ENCODE data around the gene MAP3K6.

MAP3K6 gene

DNA sequence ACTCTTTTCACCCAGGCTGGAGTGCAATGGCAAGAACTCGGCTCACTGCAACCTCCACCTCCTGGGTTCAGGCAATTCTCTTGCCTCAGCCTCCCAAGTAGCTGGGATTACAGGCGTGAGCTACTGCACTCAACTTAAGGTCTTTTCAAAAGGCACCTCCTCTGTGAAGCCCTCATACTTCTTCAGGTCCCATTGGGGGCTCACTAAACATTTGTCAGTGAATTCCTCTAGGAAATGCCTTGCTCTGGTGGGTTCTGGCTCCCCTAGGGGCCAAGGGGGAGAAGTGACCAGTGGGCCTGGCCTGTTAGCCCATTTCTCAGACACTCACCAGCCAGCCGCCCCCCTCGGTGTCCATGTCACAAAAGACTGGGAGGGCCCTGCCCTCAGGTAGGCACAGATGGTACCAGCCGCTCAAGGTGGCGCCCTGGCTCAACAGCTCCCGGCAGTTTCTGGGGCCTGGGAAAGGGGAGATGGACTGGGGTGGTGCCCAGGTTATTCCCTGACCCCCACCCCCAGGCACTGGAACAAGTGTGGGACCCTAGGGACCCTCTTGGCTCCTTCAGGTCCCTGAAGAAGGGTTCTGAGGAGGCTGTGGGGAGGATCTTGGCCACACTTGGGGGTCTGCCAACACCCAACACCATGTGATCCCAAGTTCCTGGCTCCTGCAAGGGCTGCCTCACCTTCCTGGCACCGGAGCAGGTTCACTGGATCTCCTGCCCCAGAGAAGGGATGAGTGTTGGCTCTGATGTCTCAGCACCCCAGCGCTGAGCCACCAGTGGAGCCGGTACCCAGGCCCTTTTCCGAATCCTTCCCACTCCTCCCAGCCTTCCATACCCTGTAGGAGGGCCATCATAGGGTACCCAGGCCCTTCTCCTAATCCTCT, 6.3 kb upstream of the MAP3K6 start:
- no peak for DNase-seq

DNA sequence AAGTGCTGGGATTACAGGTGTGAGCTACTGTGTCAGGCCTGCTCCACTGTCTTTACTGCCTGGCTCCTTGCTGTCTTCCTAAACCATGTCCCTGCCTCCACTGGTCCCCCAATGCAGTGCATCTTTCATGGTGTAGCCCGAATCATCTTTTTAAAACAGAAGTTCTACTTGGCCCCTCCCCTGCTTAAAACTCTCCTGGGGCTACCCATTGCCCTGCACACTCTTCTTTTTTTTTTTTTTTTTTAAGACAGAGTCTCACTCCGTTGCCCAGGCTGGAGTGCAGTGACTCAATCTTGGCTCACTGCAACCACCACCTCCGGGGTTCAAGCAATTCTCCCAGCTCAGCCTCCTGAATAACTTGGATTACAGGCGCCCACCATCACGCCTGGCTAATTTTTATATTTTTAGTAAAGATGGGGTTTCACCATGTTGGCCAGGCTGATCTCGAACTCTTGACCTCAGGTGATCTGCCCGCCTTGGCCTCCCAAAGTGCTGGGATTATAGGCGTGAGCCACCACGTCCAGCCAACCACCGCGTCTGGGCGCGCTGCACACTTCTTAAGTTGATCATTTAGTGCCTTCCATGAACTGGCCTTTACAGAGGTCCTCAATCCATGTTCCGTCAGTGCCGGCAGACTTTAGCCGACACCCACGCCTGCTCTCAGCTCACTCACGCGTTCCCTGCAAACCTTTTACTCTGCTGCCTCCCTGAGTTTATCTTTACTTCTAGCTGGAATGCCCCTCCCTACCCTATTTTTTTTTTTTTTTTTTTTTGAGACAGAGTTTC, 5.5 kb upstream of the MAP3K6 start:
- no peak for DNase-seq

DNA sequence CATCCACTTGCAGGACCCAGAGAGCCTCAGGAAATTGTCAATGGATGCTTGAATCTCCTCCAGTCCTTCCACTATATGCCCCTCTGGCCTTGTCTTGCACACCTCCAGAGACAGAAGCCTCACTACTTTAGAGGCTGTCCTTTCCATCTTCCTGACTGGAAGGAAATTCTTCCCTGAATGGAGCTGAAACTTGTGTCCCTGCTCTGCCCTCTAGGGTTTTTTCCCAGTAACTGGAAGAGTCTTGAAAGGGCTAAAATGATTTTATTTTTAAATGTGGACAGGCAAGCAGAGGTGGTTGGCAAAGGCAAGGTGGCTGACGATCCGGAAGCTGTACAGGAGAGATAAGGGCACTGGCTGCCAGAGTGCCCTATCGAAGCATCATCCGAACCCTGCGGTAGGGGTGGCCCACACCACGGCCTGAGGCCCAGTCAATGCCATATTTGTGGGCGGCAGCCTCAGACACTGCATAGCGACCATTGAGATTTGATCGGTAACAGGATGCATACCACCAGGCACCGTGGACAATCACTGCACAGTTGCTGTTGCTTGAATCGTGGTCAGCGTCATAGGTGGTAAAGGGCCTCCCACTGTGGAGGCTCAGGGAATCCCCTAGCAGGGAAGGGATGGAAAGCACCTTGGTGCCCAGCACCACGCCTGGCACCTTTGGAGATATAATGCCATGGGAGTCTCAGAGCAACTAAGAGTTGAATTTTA, 2.3 kb upstream of the MAP3K6 start:
- DNase-seq = no peak

DNA sequence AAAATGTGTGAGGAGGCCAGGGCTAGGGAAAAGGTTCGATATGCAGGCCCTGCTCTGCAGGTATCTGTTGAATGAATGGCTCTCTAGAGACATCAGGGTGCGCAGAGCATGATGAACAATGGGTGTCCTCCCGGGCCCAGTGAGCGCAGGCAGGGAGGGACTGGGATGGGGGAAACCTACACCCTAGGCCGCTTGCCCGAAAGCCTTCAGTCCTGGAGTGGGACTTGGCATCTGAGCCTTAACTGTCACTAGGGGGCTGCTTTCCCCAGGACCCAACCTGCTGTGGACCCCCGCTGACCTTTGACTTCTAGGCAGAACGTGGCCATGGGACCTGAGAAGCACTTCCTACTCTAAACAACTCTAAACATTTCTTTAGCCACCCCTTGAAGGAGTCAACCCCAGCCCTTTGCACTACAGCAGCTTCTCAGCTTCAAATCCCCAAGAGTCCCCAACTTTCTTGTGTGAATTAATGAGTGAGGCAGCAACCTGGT, 444 bp upstream of the MAP3K6 start:
- no peak for DNase-seq

DNA sequence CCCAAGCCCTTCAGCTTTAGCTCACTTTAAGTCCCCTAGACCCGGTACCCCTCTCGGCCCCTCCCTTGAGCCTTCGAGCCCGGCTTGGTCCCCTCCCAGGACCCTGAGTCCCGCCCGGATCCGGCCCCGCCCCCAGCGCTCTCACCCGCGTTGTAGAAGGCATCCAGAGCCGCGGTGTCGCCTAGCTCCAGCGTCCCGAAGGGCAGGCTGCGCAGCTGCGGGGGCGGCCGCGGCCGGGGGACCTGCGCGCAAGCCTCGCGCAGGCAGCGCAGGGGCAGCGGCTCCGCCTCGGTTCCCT, 699 bp downstream of the MAP3K6 start:
- DNase-seq = peak; percentile 80

DNA sequence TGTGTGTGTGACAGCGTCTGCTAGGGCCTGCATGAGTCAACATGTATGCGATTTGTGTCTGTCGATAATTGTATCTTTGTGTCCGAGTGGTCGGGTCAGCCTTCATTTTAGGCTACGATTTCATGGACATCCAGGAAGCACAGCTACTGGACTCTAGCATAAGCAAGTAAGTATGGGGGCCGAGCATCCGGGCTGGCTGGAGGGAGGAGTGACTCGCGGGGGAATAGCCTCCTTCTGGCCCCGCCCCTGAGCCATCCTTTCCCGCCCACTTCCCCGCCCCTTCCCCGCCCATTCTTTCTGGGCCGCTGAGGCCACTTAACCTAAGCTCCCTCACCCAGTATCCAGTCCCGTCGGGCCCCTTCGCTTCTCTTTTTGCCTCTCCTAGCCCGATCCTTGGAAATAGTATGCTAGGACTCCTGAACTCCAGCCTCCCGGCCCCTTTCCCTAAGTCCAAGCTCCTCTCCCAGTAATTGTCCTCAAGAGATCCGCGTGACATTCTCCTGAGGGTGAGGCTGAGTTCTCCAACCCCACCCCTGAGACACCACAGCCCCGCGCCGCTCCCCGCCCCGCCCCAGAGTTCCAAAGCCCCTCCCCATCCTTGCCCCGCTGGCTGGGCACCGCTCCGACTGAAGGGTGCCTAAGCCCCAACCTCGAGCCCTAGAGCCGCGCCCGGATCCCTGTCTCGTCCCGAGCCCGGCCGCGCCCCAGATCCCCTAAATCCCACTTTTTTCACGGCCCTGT, 1.2 kb downstream of the MAP3K6 start:
- peak; percentile 76 for DNase-seq

DNA sequence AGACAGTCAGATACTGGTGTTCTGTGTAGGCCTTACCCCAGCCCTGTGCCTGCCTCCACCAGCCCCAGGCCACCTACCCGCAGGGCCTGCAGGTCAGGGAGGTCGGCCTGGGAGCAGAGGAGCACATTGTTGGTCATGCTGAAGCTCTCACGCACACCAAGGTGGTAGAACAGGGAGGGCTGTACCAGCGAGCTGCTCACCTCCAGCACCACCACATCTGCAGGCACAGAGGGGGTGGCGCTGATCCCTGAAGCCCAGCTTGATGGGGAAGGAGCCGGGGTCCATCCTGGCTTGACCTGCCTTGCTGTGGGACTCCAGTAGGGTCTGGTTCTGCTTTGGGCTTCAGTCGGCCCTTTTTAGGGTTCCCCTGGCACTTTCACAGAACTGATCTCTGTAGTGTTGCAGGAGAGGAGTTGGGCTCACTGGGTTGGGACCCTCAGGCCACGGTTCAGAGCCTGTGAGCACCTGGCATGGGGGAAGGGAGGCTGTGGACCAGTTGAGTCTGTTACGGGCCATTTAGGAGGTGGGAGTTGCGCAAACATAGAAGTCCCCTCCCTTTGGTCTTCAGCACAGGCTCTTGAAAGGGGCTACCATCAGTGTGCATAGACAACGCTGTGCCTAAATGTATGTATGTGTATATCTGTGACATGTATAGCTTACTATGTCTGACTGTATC, 1.9 kb downstream of the MAP3K6 start:
- DNase-seq = no peak

DNA sequence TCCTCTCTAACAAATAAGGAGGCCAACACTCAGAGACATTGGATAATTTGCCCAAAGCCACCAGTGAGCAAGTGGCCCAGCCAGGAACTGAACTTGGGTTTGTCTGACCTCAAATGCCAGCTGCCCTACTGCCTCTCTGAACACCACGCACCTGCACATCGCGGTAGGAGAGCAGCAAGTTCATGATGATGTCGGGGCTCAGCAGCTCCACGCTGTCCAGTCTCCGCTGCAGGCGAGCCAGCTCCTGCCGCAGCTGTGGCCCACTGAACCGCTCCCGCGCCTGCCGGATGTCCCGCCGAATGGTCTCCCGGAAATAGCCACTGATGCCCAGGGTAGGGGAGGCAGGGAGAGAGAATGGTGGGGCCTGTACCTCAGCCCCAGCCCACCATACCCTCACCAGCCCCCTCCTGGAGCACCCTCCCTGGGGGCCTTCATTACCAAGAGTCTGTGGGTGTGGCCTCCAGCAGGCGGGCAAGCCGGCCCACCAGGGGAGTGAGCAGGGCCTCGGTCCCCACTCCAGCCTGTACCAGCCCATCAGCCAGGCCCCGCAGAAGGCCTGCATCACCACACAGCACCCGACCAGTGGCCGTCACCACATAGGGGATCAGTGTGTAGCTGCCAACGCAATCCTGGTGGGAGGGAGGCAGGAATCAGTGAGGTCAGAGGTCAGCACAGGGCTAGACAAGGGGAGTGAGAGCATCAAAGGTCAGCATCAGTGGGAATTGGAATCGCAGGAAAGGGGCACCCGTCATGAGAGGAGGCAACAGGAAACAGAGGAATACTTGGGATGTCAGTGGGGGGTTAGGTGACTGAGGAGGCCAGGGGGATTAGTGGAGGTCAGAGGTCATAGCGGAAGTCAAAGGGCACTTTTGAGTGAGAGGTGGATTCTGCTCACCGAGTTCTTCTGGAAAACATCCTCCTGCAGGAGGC, 2.7 kb downstream of the MAP3K6 start:
- DNase-seq = no peak

DNA sequence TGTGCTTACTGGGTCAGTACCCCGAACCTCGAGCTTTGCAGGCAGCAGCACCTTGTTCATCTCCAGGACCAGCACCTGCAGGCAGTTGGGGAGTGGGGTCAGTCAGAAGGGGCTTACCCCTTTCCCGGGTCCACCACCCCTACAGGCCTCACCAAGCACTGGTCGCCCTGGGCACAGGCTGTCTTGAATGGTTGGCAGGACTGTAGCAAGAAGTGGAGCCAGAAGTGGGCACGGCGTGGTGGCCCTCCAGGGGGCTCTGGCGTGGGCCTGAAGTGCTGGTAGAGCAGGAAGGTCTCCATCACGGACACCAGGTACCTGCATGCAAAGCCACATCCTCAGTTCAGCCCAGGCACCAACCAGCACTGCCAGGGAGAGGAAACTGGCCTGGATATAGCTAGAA, 5.2 kb downstream of the MAP3K6 start:
- no peak for DNase-seq

DNA sequence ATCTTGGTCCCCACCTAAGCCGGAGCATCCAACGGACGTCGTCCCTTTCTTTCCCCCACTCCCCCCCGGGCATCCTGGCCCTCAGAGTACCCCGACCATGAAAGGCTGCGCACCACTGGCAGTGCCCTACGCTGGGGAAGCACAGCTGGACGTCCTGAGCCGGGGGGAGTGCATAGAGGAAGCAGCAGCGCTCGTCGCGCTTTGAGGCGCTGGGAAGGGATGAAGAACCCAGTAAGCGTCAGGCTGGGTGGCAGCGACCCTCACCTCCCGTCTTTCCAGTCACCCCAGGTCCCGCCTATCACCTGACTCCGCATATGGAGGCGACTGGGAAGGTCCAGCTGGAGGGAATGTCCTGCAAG, 5.7 kb downstream of the MAP3K6 start:
- DNase-seq = no peak

DNA sequence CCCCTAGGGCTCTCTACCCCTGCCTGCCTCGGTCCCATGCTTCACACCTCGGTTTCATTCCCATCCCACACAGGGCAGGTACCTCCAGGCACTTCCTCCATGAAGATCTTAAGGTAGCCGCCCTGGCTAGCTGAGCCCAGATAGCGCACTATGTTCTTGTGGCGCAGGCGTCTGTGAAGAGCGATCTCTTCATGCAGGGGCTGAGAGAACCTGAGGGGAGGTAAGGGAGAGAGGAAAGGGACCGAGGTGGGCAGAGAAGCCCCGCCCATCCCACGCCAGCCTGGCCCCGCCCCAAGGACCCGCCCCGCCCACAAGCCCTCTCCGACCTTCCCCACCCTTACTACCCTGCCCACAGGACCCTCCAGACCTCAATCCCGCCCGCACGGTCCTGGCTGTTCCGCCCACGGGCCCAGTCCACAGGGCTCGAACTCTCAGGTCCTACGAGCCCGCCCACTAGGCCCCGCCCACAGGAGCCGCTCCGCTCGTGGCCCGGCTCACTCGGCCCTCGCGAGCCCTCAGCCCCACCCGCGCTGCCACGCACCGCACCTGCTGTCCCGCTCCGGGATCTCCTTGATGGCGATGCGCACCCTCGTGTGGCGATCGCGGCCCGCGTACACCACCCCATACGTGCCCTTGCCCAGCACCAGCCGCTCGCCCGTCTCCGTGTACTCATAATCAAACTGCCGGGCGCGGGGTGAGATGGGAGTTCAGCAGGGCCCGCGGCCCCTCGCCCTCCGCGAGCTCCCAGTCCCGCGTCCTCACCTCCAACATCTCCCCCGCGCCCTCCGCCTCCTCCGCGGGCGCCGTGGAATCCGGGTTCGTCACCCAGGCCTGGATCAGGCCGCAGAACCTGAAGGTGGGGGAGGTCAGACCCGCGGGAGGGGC, 6.4 kb downstream of the MAP3K6 start:
- DNase-seq = peak; percentile 50

DNA sequence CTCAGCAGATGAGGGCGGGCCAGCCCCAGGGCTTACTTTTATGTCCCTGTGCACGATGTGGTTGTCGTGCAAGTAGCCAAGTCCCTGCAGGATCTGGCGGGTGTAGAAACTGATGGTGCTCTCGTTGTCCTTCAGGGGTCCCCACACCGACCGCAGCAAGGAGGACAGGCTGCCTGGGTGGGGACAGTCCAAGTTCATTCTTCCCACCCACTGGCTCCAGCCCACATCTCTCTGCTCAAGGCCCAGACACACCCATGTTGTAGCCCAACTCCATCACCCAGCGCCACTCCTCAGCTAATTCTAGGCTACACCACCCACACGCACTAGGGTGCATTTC, 7.0 kb downstream of the MAP3K6 start:
- no peak for DNase-seq

DNA sequence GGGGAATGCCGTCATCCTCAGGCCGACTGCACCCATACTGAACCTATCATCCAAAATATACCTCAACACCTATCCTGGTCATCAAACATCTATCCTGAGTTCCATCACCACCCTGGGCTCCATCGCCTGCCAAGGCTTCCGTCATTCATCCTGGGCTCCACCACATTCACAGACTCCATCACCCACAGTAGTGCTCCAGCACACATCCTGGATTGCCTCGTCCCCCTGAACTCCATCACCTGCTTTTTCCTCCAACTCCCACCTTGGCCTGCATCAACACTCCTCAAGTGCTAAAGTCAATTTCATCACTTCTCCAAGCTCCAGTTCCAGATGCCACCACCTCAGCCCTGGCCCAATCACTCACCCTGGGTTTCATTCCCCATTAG, 7.8 kb downstream of the MAP3K6 start:
- DNase-seq = no peak

DNA sequence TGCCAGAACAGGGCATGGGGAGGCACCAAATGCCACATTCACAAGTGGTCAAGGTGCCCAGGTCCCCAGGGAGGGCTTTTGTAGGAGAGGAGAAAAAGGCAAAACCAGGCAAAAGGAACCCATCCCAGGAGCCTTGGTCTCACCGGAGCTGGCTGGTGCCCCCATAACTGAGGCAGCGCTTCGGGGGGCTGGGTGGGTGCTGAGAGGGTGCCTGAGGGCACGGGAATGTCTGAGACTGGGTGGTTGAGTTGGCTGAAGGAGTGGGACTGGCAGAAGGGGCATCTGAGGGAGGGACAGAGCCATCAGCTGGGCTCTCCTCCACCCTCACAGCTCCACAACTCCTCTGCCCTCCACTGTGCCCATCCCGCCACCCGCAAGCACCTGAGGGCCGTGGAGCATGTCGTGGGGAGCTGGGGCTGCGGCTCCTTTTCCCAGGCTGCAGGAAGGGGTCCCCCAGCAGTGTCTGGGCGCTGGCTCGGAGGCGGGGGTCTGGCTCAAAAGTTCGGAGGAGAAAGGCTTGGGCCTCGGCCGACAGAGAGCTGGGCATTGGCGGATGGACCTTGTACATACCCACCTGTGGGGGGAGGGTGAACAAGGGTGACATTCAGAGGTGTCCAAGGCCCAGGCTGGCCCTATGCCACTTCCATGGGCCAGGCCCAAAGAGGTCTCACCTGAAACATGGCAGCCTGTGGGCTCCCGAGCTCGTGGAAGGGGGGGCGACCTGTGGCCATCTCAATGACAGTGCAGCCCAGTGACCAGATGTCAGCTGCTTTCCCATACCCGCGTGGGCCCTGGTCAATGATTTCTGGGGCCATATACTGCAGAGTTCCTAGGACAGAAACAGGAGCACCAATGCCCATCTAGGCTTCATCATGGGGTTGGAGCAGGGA, 8.5 kb downstream of the MAP3K6 start:
- no peak for DNase-seq

DNA sequence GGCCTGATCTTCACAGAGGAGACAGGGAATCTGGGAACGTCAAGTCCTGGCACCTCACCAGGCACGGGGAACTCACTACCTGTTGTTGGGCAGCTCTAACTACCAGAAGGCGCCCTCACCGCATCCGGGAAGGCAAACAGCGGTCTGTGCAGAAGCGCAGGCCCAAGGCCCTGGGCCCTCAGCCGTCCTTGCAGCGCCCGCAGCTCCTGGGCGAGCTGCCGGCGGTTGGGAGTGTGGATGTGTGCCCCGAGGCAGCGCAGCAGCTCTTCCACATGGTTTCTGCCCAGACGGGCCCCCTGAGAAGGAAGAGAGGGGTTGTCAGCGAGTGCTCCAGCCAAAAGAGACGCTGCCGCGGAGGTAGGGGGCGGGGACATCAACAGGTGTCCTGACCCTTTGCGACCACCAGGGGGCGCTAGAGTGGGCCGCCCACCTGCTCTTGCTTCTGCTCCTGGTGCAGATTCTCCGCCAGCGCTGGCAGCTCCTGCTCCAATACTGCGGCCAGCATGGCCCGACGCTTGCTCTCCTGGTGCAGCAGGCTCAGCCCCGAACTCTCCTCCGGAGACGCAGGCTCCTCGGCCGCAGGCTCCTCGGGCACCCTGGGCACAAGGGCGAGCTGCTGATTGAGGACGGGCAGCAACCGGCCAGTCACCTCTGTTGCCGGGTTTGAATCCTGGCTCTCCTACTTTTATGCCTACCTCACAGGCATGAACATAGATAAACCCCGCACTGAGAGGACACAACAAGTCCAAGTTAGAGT, 9.3 kb downstream of the MAP3K6 start:
- peak; percentile 85 for DNase-seq

DNA sequence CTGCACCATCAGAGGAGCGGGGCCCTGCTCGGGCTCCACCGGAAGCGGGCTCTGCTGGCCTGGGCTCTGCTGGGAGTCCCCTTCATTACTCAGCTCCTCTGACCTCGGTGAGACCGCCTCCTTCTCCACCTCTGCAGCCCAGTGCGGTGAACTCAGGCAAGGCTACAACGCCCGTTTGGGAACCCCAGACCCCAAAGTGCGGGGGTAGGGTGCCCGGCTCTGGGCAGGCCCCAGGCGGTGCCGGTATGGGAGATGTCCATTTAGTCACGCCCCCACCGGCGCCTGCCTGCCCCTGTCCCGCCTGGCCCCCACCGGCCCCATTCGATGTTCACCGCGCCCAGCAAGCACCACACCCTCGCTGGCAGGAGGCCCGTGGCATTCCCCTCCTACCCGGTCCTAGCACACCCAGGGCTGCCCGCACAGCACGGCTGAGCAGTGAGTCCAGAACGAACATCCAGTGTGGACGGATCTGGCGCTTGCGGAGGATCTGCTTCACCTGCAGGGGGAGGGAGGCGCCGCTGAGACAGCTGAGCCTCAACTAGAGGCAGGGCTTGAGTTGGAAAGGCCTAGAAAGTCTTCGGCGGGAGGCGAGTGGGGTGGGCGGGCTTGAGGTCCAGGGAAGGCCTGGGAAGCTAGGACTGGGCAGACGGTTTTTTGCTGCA, 10.0 kb downstream of the MAP3K6 start:
- DNase-seq = peak; percentile 51

DNA sequence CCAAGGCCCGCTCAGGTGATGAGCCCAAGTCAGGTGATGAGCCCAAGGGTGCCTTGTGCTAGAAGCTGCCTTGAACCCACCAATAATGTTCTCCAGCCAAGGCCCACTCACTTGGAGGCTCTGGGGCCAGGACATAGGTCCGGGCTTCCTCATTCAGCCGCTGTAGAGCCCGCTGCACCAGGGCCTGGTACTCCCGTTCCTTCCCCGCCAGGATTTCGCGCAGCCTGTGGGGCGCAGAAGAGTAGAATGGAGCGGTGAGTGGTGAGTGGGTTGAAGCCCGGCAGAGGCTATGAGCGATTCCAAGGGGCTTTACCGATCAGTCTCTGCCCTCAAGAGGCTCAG, 10.5 kb downstream of the MAP3K6 start:
- DNase-seq = no peak

DNA sequence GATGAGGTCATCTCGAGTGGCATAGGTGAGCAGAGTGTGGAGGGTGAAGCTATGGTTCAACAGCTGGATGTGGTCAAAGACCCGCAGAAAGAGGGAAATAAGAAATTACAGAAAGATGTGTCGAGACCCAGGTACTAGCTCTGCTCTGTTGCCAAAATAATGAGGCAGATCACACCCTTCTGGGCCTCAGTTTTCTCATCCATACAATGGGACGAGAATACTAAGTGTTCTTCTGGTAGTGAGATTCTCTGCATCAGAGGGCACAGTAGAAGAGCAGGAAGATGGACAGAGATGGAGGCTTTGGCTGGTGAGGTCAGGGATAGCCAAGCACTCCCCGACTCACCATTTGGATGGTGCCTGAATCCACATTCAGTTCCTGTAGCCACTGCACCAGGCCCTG, 11.1 kb downstream of the MAP3K6 start:
- no peak for DNase-seq

Data from activated naive CD4-positive, alpha-beta T cell treated with Interleukin-2 at 50 U/mL for 16 hours (primary cell).